Keratinocyte (primary cell): ENCODE measurements around the gene RBM4B. TPM values are rescaled to one million over a fixed set of nuclear protein-coding genes. Genes with fewer than 3 reads are reported as not detected.

ENCODE experiments used
- DNase-seq: peaks from one replicate; pipeline ENCODE4 v3.0.0-alpha.2; 2011; ENCODE audit warnings: low read depth, missing footprints, low spot score
- FAIRE-seq: peaks from 2 replicates; lab custom pipeline; 2011; peaks lifted over from hg19 to GRCh38; lab: Jason Lieb, UNC
- H2AFZ ChIP-seq: 2 replicates; pipeline ENCODE4 v1.6.0; 2012; ENCODE audit warnings: low read length, control low read depth, inconsistent platforms; ENCODE audit not compliant: control insufficient read depth
- H3K27ac ChIP-seq: 2 replicates; pipeline ENCODE4 v1.5.1; 2011; ENCODE audit warnings: low read length; ENCODE audit not compliant: control insufficient read depth, insufficient read depth
- H3K27me3 ChIP-seq: 3 replicates; pipeline ENCODE4 v1.6.0; 2011; ENCODE audit warnings: low read length; ENCODE audit not compliant: control insufficient read depth, insufficient read depth; ENCODE audit errors: extremely low read depth
- H3K36me3 ChIP-seq, 2 experiments: 2 replicates in 1 of 2; 3 replicates in 1 of 2; pipeline ENCODE4 v1.5.1; 2011; ENCODE audit warnings: low read length in 2 of 2, mild to moderate bottlenecking in 1 of 2; ENCODE audit not compliant: control insufficient read depth in 2 of 2, insufficient read depth in 2 of 2; ENCODE audit errors: extremely low read depth in 1 of 2
- H3K4me1 ChIP-seq: 3 replicates; pipeline ENCODE4 v1.5.1; 2011; ENCODE audit warnings: low read length; ENCODE audit not compliant: control insufficient read depth, insufficient read depth; ENCODE audit errors: extremely low read depth
- H3K4me2 ChIP-seq: 3 replicates; pipeline ENCODE4 v1.6.0; 2011; ENCODE audit warnings: low read depth, low read length; ENCODE audit not compliant: control insufficient read depth, insufficient read depth; ENCODE audit errors: extremely low read depth
- H3K4me3 ChIP-seq, 3 experiments: fragments of 200-600 bp in 1 of 3; sonication (generic) in 1 of 3; 2 replicates in 2 of 3; 3 replicates in 1 of 3; pipeline ENCODE4 v1.5.1; 2011 to 2016; ENCODE audit warnings: low read length in 3 of 3, mild to moderate bottlenecking in 3 of 3, control low read depth in 2 of 3, inconsistent platforms in 1 of 3, low read depth in 1 of 3, mixed read lengths in 1 of 3, mixed run types in 1 of 3, moderate library complexity in 1 of 3; ENCODE audit not compliant: control insufficient read depth in 2 of 3, insufficient read depth in 2 of 3; ENCODE audit errors: extremely low read depth in 1 of 3
- H3K79me2 ChIP-seq: 2 replicates; pipeline ENCODE4 v1.6.0; 2012; ENCODE audit warnings: low read length; ENCODE audit not compliant: control insufficient read depth, insufficient read depth
- H3K9ac ChIP-seq: 3 replicates; pipeline ENCODE4 v1.6.0; 2011; ENCODE audit warnings: low read length; ENCODE audit not compliant: control insufficient read depth, insufficient read depth; ENCODE audit errors: extremely low read depth
- H3K9me1 ChIP-seq: 3 replicates; pipeline ENCODE4 v1.6.0; 2011; ENCODE audit warnings: low read length; ENCODE audit not compliant: control insufficient read depth, insufficient read depth; ENCODE audit errors: extremely low read depth
- H3K9me3 ChIP-seq: 2 replicates; pipeline ENCODE4 v1.5.1; 2012; ENCODE audit warnings: low read depth, low read length; ENCODE audit not compliant: control insufficient read depth
- H4K20me1 ChIP-seq: 3 replicates; pipeline ENCODE4 v1.6.0; 2011; ENCODE audit warnings: low read length; ENCODE audit not compliant: control insufficient read depth, insufficient read depth; ENCODE audit errors: extremely low read depth
- CTCF ChIP-seq, 3 experiments: IDR thresholded peaks in 1 of 3; conservative IDR thresholded peaks in 1 of 3; optimal IDR thresholded peaks in 1 of 3; 2 replicates in 2 of 3; 3 replicates in 1 of 3; pipeline versions ENCODE3 to v1.5.1; 2011; ENCODE audit warnings: low read length in 3 of 3, mild to moderate bottlenecking in 3 of 3, moderate library complexity in 2 of 3, control low read depth in 1 of 3, inconsistent platforms in 1 of 3; ENCODE audit not compliant: insufficient read depth in 2 of 3; ENCODE audit errors: extremely low read depth in 1 of 3
- EZH2 ChIP-seq: IDR thresholded peaks from one replicate; pipeline ENCODE4 v1.6.1; 2012; ENCODE audit warnings: inconsistent platforms, mild to moderate bottlenecking, low read length, moderate library complexity
- dilution Hi-C: fragments of 300-500 bp; cut with MboI; formaldehyde crosslinking; loops from one replicate; pipeline ENCODE4 v1.7.0; 2020; ENCODE audit warnings: low sequenced_read_pairs; ENCODE audit not compliant: extremely low pct_ligation_motif_present
- polyA plus RNA-seq, 5 experiments: library from polyadenylated mRNA; depleted of rRNA in 3 of 5; stranded (reverse) in 3 of 5; stranded (forward) in 1 of 5; unstranded in 1 of 5; fragments of >200 nt; gene quantifications; 1 replicate in 1 of 5; 2 replicates in 3 of 5; 3 replicates in 1 of 5; pipeline versions ENCODE4 v1.2.1 to v1.2.3, GENCODE V29; 2011 to 2012; ENCODE audit warnings: missing spikeins in 2 of 5, low read depth in 1 of 5, low replicate concordance in 1 of 5

Gene RBM4B
- polyA plus RNA-seq, 1 donor (not counting 4 experiments of a cell fraction or from before 2014, with no cell fraction given): 20.9 TPM

DNA sequence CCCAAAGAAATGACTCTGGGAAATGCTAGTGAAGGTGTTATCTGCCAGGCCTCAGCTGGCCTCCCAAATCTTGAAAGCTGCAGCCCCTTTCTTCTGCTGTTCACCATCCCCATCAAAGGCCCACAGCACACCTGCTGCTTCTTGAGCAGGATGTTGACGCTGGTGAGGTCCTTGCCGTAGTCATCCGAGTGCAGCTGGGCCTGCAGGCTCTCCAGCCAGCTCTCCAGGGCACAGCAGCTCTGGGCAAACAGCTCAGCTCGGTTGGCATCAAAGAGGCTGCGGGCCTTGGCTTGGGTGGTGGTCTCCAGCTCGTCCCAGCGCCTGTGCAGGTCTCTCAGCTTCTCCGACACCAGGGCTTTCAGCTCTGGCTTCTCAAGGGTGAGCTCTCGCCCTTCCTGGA, 18.5 kb upstream of the RBM4B start:
- H3K27ac ChIP-seq: no peak overlapping the region
- H3K4me3 ChIP-seq: no peak overlapping the region
- no peaks in the 10 kb centered on the region for H3K27me3 ChIP-seq
- FAIRE-seq (no peak), DNase-seq (no peak)
- H3K9me1 ChIP-seq: no peaks in the 10 kb centered on the region
- H2AFZ ChIP-seq: no peak overlapping the region
- no peaks in the 10 kb centered on the region for H4K20me1 ChIP-seq
- no peak overlapping the region for H3K4me2 ChIP-seq
- H3K79me2 ChIP-seq: no peaks in the 10 kb centered on the region
- dilution Hi-C loops: loop anchor here (25.0 kb wide), 1 partner anchor 91 kb away; no protein-coding TSS in a partner anchor
- no peak for TF ChIP-seq EZH2
- no peak for TF ChIP-seq CTCF (optimal IDR thresholded peaks at IDR 0.05 in 1 of 3, IDR thresholded peaks at IDR 0.05 in 1 of 3, conservative IDR thresholded peaks at IDR 0.05 in 1 of 3; ENCODE audit: extremely low read depth in 1 of 3, insufficient read depth in 2 of 3, low read length in 3 of 3)
- no peak overlapping the region for H3K9ac ChIP-seq
- H3K4me1 ChIP-seq: peaks cover 10% of the 10 kb centered on the region
- H3K36me3 ChIP-seq: peaks cover 30 to 31% of the 10 kb centered on the region in 2 experiments
- no peaks in the 10 kb centered on the region for H3K9me3 ChIP-seq

DNA sequence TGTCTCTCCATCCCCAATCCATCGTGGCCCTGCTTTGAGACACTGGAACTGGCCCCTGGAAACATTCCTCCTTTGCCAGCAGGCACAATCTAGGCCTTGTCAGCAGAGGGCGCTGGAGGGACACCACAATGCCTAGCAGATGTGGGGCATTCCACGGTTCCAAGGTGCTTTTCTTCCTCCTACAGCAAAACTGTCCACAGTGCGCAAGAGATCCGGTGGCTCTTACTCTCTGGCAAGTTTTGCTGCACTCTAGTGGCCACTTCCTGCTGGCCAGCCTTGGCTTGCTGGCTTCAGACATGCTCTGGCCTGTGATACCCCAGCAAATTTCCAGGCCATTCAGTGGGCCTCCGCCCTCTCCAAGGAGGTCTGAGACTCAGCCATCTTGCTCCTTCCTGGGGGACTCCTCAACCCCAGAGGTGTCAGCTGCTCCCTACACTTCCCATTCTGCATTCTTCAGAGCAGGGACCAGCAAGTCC, 17.1 kb upstream of the RBM4B start:
- TF ChIP-seq EZH2 (no peak), CTCF (optimal IDR thresholded peaks at IDR 0.05 in 1 of 3, IDR thresholded peaks at IDR 0.05 in 1 of 3, conservative IDR thresholded peaks at IDR 0.05 in 1 of 3; ENCODE audit: extremely low read depth in 1 of 3, insufficient read depth in 2 of 3, low read length in 3 of 3) (peak; percentile 95 to 100 (median 96))
- Histone ChIP-seq H2AFZ (peak overlapping the region; percentile 62), H3K9ac (no peak overlapping the region), H3K36me3 (peaks cover 30 to 31% of the 10 kb centered on the region in 2 experiments), H3K9me3 (no peaks in the 10 kb centered on the region), H3K4me1 (peaks cover 10% of the 10 kb centered on the region), H3K27me3 (no peaks in the 10 kb centered on the region), H3K27ac (no peak overlapping the region), H3K9me1 (no peaks in the 10 kb centered on the region), H4K20me1 (no peaks in the 10 kb centered on the region), H3K4me2 (no peak overlapping the region), H3K79me2 (no peaks in the 10 kb centered on the region), H3K4me3 (no peak overlapping the region)
- peak; percentile 94 for DNase-seq
- dilution Hi-C loops: loop anchor here (25.0 kb wide), 1 partner anchor 93 kb away; no protein-coding TSS in a partner anchor
- FAIRE-seq: peak; percentile 94
